SK-N-SH (cell line): ENCODE data around the gene TEPSIN.
"Not testable (repeated sequence)": the region's sequence is repeated elsewhere in the genome, so short reads cannot be mapped to it uniquely, and the experiment has no call there.

Experiments used
- CHD2 ChIP-seq: fragments of 150-350 bp; IDR thresholded peaks from 2 replicates; pipeline ENCODE4 v1.6.1; 2018; ENCODE audit warnings: low read length; ENCODE audit not compliant: partially characterized antibody
- EP300 ChIP-seq, 2 experiments: IDR thresholded peaks; 2 replicates each; pipeline versions ENCODE4 v1.4.0 to v1.6.1; 2012; ENCODE audit warnings: borderline replicate concordance in 1 of 2, low read depth in 1 of 2, low read length in 1 of 2
- FOXM1 ChIP-seq: IDR thresholded peaks from 2 replicates; pipeline ENCODE4 v1.4.0; 2012; ENCODE audit warnings: low read depth, mild to moderate bottlenecking
- JUND ChIP-seq: IDR thresholded peaks from 2 replicates; pipeline ENCODE4 v1.4.0; 2012
- RAD21 ChIP-seq: IDR thresholded peaks from 2 replicates; pipeline ENCODE4 v1.6.1; 2012; ENCODE audit warnings: mild to moderate bottlenecking, low read length
- RXRA ChIP-seq: IDR thresholded peaks from 2 replicates; pipeline ENCODE4 v1.4.0; 2012; ENCODE audit warnings: low read depth, mild to moderate bottlenecking, borderline replicate concordance
- SIN3A ChIP-seq: IDR thresholded peaks from 2 replicates; pipeline ENCODE4 v1.6.1; 2012; ENCODE audit warnings: low read depth, mild to moderate bottlenecking, low read length, moderate library complexity, borderline replicate concordance
- SMC3 ChIP-seq: IDR thresholded peaks from 2 replicates; pipeline ENCODE4 v1.6.1; 2012; ENCODE audit warnings: low read depth, low read length, improper control_type of control experiment
- TAF1 ChIP-seq: IDR thresholded peaks from 2 replicates; pipeline ENCODE4 v1.6.1; 2012; ENCODE audit warnings: low read depth, mild to moderate bottlenecking, low read length, moderate library complexity, borderline replicate concordance
- TCF12 ChIP-seq: IDR thresholded peaks from 2 replicates; pipeline ENCODE4 v1.4.0; 2012
- YY1 ChIP-seq: IDR thresholded peaks from 2 replicates; pipeline ENCODE4 v1.4.0; 2012; ENCODE audit warnings: low read depth, mild to moderate bottlenecking
- TF ChIP-seq, protein P1 (sequence below): fragments of 200-600 bp; sonication (generic); IDR thresholded peaks from 2 replicates; pipeline ENCODE4 v1.6.1; 2017; ENCODE audit warnings: antibody characterized with exemption, mild to moderate bottlenecking, moderate library complexity
- TF ChIP-seq, protein P2 (sequence below): IDR thresholded peaks from 2 replicates; pipeline ENCODE4 v1.4.0; 2012; ENCODE audit warnings: low read depth, borderline replicate concordance
- TF ChIP-seq, protein P3 (sequence below): IDR thresholded peaks from 2 replicates; pipeline ENCODE4 v1.4.0; 2012; ENCODE audit warnings: low read depth

DNA sequence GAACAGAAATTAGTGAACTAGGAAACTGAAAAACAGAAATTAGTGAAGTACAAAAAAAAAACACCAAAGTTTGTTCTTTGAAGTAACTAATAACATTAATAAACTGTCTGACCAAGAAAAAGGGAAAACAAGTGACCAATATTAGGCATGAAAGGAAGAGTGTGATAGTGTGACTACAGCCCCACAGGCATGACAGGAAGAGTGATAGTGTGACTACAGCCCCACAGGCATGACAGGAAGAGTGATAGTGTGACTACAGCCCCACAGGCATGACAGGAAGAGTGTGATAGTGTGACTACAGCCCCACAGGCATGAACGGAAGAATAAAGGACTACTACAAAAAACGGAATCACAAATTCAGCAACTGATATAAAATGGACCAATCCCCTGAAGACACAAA is 11.2 kb downstream of the TEPSIN start:
- TF ChIP-seq YY1; EP300 (IDR thresholded peaks at IDR 0.05; ENCODE audit: borderline replicate concordance in 1 of 2, low read depth in 1 of 2, low read length in 1 of 2); TAF1; SIN3A; CHD2; SMC3; JUND; RAD21; FOXM1; TCF12; RXRA: not testable (repeated sequence)
- TF ChIP-seq, protein P1, sequence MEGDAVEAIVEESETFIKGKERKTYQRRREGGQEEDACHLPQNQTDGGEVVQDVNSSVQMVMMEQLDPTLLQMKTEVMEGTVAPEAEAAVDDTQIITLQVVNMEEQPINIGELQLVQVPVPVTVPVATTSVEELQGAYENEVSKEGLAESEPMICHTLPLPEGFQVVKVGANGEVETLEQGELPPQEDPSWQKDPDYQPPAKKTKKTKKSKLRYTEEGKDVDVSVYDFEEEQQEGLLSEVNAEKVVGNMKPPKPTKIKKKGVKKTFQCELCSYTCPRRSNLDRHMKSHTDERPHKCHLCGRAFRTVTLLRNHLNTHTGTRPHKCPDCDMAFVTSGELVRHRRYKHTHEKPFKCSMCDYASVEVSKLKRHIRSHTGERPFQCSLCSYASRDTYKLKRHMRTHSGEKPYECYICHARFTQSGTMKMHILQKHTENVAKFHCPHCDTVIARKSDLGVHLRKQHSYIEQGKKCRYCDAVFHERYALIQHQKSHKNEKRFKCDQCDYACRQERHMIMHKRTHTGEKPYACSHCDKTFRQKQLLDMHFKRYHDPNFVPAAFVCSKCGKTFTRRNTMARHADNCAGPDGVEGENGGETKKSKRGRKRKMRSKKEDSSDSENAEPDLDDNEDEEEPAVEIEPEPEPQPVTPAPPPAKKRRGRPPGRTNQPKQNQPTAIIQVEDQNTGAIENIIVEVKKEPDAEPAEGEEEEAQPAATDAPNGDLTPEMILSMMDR, result not testable (repeated sequence)
- TF ChIP-seq, protein P2, sequence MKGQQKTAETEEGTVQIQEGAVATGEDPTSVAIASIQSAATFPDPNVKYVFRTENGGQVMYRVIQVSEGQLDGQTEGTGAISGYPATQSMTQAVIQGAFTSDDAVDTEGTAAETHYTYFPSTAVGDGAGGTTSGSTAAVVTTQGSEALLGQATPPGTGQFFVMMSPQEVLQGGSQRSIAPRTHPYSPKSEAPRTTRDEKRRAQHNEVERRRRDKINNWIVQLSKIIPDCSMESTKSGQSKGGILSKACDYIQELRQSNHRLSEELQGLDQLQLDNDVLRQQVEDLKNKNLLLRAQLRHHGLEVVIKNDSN, result not testable (repeated sequence)
- TF ChIP-seq, protein P3, sequence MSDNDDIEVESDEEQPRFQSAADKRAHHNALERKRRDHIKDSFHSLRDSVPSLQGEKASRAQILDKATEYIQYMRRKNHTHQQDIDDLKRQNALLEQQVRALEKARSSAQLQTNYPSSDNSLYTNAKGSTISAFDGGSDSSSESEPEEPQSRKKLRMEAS, result not testable (repeated sequence)
